Measurements from ENCODE around the gene USP16. TPM values are rescaled to one million over a fixed set of nuclear protein-coding genes. Genes with fewer than 3 reads are reported as not detected.
A peak's percentile ranks its signal among the peaks of the same experiment; 100 is the strongest.

USP16 gene
- total and polyA plus RNA-seq, 12 donors, result 13.2 to 69.6 (median 33.8) TPM

DNA sequence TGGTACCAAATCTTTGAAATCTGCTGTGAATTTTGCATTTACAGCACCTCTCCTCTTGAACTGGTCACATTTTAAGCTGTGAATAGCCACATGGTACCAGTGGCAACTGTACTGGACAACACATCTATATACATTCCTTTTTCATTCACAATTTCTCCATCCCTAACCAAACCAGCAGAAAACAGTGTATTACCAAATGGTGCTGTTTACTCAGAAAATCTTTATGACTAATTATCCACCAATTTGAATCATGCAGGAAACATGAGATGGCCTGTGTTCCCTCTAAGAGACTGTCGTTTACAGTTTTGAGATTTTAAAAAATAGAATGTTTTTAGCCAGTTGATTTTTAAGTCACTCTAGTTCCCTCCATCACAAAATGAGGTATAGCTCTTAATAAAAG, 66.6 kb downstream of the USP16 start:
- Histone ChIP-seq H3K36me3 (replicated peaks in 1 of 2) (no peaks in the 10 kb centered on the region), H3K4me1 (replicated peaks in 1 of 2) (peaks cover 13 to 29% of the 10 kb centered on the region in 2 donors), H3K4me3 (no peak overlapping the region), H3K27ac (peak overlapping the region in 3 of 5 donors; percentile 29 to 83 (median 82)), H3K27me3 (no peaks in the 10 kb centered on the region), H3K9me3 (replicated peaks in 1 of 3) (no peaks in the 10 kb centered on the region)
- DNase-seq, result no peak
- no peak for TF ChIP-seq POLR2A (IDR thresholded peaks at IDR 0.05)
- TF ChIP-seq, protein P1, sequence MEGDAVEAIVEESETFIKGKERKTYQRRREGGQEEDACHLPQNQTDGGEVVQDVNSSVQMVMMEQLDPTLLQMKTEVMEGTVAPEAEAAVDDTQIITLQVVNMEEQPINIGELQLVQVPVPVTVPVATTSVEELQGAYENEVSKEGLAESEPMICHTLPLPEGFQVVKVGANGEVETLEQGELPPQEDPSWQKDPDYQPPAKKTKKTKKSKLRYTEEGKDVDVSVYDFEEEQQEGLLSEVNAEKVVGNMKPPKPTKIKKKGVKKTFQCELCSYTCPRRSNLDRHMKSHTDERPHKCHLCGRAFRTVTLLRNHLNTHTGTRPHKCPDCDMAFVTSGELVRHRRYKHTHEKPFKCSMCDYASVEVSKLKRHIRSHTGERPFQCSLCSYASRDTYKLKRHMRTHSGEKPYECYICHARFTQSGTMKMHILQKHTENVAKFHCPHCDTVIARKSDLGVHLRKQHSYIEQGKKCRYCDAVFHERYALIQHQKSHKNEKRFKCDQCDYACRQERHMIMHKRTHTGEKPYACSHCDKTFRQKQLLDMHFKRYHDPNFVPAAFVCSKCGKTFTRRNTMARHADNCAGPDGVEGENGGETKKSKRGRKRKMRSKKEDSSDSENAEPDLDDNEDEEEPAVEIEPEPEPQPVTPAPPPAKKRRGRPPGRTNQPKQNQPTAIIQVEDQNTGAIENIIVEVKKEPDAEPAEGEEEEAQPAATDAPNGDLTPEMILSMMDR (IDR thresholded peaks at IDR 0.05), result no peak
- intact Hi-C loops (cut with DNase I), result loop anchor here in 1 of 2 donors (10.0 kb wide), 1 partner anchor 64 kb away; no protein-coding TSS in a partner anchor
- WGBS, 4 donors, result 23 to 56% (median 27%) methylated on average over 1 of the region's 1 CpG

DNA sequence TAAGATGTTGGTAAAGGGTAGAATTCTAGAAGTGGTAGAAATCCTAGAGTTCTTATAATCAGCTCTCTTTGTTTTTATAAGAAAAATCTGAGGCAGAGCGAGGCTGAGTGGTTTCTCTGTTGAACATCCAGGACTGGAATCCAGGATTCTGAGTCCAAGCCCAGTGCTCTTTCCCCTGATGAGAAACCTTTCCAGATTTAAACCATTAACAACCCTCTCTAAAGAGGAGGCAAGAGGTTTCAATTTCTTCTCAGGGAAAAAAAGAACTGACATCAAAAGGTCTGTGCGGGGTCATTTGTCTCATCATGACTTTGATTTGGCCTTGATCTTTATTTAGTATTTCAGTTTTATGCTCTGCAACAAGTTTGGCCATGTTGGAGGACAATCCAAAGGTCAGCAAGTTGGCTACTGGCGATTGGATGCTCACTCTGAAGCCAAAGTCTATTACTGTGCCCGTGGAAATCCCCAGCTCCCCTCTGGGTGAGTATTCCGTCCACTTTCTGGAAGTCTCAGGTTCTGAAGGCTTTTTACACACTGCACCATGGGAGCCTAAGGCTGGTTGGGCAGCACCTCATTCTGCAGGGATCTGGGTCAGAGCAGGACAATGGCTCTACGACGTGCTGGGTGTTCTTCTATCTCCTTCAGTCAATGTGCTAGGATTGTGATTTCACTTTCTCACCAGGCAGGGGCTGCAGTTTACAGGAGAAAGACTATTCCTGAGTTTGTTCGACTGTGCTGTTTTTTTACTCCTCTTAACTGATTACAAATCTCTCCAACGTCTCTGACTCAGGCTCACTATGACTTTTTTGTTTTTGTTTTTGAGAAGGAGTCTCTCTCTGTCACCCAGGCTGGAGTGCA, 67.9 kb downstream of the USP16 start:
- DNase-seq, result peak; percentile 50 to 87 (median 64)
- 36 to 46% (median 39%) methylated on average over 9 of the region's 9 CpGs for WGBS, 4 donors
- intact Hi-C loops (cut with DNase I), result loop anchor here in 1 of 2 donors (10.0 kb wide), 1 partner anchor 62 kb away; no protein-coding TSS in a partner anchor

DNA sequence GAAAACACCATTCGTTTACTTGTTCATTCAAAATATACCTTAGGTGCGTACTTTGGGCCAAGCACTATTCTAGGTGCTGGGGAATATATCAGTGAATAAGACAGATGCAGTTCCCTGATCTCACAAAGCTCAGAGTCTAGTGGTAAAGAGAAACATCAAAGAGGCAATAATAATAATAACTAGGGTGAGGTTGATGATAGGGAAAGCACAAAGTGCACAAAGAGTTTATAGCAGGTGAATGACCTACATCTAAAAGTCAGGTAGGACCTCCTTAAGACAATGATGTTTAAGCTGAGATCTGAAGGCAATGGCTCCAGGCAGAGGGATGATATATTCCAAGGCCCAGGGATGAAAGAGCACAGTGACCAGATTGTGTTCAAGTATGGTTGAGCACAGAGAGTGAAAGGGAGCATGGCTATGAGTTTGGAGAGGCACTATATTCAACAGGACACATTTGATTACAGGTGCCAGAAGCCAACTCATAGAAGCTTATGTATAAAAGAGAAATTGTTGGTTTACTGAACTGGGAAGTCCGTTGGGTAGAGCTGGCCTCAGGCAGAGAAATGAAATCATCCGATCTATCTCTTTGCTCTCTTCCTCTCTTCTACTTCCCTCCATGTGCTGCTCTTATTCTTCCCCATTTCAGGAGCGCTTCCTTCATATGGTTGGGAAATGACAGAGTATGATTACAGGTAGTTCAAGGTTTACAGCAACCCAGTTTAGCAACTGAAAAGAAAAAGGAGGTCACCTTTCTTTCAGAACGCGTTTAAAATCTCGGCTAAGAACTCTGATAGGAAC, 71.9 kb downstream of the USP16 start:
- Histone ChIP-seq H3K36me3 (replicated peaks in 1 of 2) (no peaks in the 10 kb centered on the region), H3K4me1 (replicated peaks in 1 of 2) (peaks cover 11 to 18% of the 10 kb centered on the region in 2 donors), H3K27ac (no peak overlapping the region), H3K4me3 (no peak overlapping the region), H3K27me3 (no peaks in the 10 kb centered on the region), H3K9me3 (replicated peaks in 1 of 3) (no peaks in the 10 kb centered on the region)
- intact Hi-C loops (cut with DNase I), result loop anchor here (5.0 to 10.0 kb wide), 2 partner anchors 56 to 58 kb away; no protein-coding TSS in a partner anchor
- 64 to 79% (median 78%) methylated on average over 8 of the region's 8 CpGs for WGBS, 4 donors
- TF ChIP-seq POLR2A (IDR thresholded peaks at IDR 0.05), result no peak
- TF ChIP-seq, protein P1 (IDR thresholded peaks at IDR 0.05), result no peak
- no peak for DNase-seq

More for the DNA sequence above, 67.9 kb downstream of the USP16 start:
- Histone ChIP-seq H3K36me3 (replicated peaks in 1 of 2) (no peaks in the 10 kb centered on the region), H3K4me3 (peak overlapping the region in 1 of 4 donors; percentile 30), H3K9me3 (replicated peaks in 1 of 3) (no peaks in the 10 kb centered on the region), H3K4me1 (replicated peaks in 1 of 2) (peaks cover 13 to 29% of the 10 kb centered on the region in 2 donors), H3K27ac (peak overlapping the region in 4 of 5 donors; percentile 26 to 88 (median 82)), H3K27me3 (no peaks in the 10 kb centered on the region)
- TF ChIP-seq POLR2A (IDR thresholded peaks at IDR 0.05), result no peak
- TF ChIP-seq, protein P1 (IDR thresholded peaks at IDR 0.05), result no peak

DNA sequence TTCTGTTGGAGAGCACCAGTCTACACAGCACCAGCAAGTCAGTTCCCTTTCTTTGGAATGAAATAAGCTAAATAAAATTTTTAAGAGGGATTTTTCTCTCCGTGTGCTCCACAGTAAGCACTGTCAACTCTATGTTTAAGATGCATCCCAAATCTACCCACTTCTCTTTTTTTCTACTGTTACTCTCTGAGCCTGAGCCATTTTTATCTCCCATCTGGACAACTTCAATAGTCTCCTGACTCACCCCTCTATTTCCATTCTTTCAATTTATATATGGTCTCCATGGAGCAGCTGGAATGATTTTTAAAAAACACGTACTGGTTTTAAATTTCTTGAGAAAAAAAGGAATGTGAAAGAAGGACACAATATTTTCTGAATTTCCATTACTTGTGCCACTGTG, 73.7 kb downstream of the USP16 start:
- DNase-seq, result no peak
- Histone ChIP-seq H3K9me3 (replicated peaks in 1 of 3) (no peaks in the 10 kb centered on the region), H3K4me1 (replicated peaks in 1 of 2) (peaks cover 0 to 2% of the 10 kb centered on the region in 2 donors), H3K27ac (no peak overlapping the region), H3K4me3 (no peak overlapping the region), H3K36me3 (replicated peaks in 1 of 2) (no peaks in the 10 kb centered on the region), H3K27me3 (no peaks in the 10 kb centered on the region)
- TF ChIP-seq, protein P1 (IDR thresholded peaks at IDR 0.05), result no peak
- TF ChIP-seq POLR2A (IDR thresholded peaks at IDR 0.05), result no peak
- WGBS, 4 donors, result 87 to 91% (median 91%) methylated on average over 2 of the region's 2 CpGs
- intact Hi-C loops (cut with DNase I), result loop anchor here (5.0 to 10.0 kb wide), 2 partner anchors 54 to 57 kb away; no protein-coding TSS in a partner anchor

Data from adrenal gland (tissue), 12 donors.